Smooth muscle cell of bladder (primary cell): Measurements from ENCODE around the gene GRID2IP. TPM values are rescaled to one million over a fixed set of nuclear protein-coding genes. Genes with fewer than 3 reads are reported as not detected.

Experiments
- total RNA-seq: library from RNA; depleted of rRNA; stranded (reverse); fragments of >200 nt; gene quantifications from 2 replicates; pipeline ENCODE4 v1.2.3, GENCODE V29; 2014

The GRID2IP gene
- not detected in 2 replicates for total RNA-seq

GRCh38 chr7:6551016-6551511, at the start of gene GRID2IP:
TSS of gene GRID2IP (minus strand) at chr7:6551461. CDS start at chr7:6551436, 25 bp downstream.

DNA sequence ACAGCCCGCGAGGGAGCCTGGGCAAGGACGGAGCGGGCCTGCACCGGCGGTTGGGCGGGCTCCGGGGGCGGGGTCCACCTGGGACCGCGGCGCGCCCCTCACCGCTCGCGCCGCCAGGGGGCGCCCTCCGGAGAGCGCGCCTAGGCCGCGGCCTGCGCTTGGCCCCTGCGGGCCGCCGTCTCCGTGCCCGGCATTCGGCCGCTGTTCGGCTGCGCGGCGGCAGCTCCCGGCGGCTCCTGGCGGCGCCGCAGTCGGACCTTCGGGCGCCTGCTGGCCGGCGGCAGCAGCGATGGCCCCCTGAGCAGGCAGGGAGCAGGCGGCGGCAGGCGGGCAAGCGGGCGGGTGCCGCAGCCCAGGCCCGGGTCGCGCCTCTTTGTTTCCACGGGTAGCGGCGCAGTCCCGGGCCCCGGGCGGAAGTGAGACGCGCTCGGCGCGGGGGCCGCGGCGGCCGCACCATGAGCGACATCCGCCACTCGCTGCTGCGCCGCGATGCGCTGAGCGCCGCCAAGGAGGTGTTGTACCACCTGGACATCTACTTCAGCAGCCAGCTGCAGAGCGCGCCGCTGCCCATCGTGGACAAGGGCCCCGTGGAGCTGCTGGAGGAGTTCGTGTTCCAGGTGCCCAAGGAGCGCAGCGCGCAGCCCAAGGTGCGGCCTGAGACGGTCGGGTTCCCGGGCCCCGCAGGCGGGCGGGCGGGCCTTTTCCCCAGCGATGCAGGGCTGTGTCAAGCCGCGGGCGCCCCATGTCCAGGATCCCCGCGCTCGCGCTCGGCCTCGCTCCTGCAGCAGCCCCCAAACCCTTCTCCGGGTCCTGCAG, 38.8 kb upstream of the GRID2IP start, which contains the start of gene INTS15:
INTS15 (plus strand) TSS at position 193 of the 816 bp plus-strand sequence; CDS start at position 456, 263 bp downstream.

DNA sequence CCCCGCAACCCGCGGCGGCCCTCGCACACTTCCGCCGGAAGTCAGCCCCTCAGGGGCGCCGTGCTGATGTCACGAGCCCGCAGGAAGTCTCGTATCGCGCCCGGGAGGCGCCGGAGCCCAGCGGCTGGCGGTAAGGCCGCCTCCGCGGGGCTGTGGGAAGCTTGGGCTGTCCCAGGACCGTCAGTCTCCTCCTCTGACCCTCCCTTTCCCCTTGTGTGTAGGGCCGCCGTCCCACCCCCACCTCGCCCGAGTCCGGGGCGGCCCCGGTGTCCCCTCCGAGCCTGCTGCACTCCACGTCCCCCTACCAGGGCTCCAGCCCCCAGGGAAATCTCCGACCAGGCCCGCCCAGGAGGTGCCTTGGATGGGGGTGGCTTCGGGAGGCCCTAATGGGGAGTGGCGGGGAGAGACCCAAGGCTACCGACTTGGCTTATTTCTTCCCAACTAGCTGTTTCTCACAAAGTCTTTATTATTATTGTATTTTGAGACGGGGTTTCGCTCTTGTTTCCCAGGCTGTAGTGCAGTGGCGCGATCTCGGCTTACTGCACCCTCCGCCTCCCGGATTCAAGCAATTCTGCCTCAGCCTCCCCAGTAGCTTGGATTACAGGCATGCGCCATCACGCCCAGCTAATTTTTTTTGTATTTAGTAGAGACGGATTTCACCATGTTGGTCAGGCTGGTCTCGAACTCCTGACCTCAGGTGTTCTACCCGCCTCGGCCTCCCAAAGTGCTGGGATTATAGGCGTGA, 26.3 kb upstream of the GRID2IP start, which contains the start of gene ZDHHC4:
ZDHHC4 (plus strand) TSS at position 86 of the 745 bp plus-strand sequence. CDS start 3,108 bp downstream, outside the sequence.

DNA sequence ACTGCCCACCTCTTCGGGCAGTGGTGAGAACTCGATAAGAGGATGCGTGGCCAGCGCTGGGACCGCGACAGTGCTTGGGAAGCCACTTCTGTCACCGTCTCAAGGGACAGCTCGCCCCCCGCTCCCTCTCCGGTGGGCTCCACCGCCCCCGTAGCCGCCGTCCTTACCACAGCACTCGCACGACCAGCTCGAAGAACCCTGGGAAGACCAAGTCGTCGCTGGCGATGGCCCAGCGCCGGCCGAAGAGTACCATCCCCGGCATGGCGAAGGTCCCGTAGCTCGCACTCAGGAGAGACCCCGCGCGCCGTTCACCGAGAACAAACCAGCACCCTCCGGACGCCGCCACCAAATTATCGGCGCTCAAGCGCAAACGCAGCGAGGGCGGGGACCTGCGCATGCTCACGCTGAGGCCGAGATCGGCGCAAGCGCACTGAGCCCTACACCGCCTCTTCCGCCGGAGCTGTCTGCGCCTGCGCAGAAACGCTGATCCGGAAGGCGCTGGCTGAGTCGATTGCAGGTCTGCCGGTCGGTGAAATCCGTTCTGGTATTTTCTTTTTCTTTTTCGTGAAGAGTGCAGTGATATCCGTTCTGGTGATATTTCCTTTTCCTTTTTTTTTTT, 103.6 kb downstream of the GRID2IP start, which contains the start of gene DAGLB:
DAGLB (minus strand) TSS at position 374 of the 619 bp plus-strand sequence; CDS start at position 262, 112 bp downstream.

Other genes with a start within 250 kb of the GRID2IP start
- gene FAM220A, start 202.5 kb downstream of the GRID2IP start, total RNA-seq, result 15.8 and 21.5 TPM in 2 replicates
- gene RAC1, start 176.9 kb downstream of the GRID2IP start, total RNA-seq, result 49.6 and 66.3 TPM in 2 replicates
- gene DAGLB, start 103.5 kb downstream of the GRID2IP start, total RNA-seq, result 11.1 and 15.5 TPM in 2 replicates
- 198 and 232 TPM in 2 replicates for gene KDELR2, start 67.3 kb downstream of the GRID2IP start, total RNA-seq
- 71.3 and 80.6 TPM in 2 replicates for gene ZDHHC4, start 26.0 kb upstream of the GRID2IP start, total RNA-seq
- gene INTS15, start 38.6 kb upstream of the GRID2IP start, total RNA-seq, result 7.1 and 10.4 TPM in 2 replicates
- gene ZNF853, start 64.1 kb upstream of the GRID2IP start, total RNA-seq, result 0.57 and 1.8 TPM in 2 replicates
- gene ZNF316, start 85.9 kb upstream of the GRID2IP start, total RNA-seq, result 6.8 and 10.4 TPM in 2 replicates
- 14.1 and 19.8 TPM in 2 replicates for gene ZNF12, start 155.5 kb upstream of the GRID2IP start, total RNA-seq
- 0.14 and 0.37 TPM in 2 replicates for gene RSPH10B2, start 202.6 kb upstream of the GRID2IP start, total RNA-seq